GM23338 (cell line): ENCODE measurements around the gene KIF6. TPM values are rescaled to one million over a fixed set of nuclear protein-coding genes. Genes with fewer than 3 reads are reported as not detected.

Experiments
- ATAC-seq: fragments of 200-7000 bp; cut with Tn5 transposase; 3 replicates; pipeline ENCODE4 v1.9.1; 2020
- DNase-seq: peaks from one replicate; pipeline ENCODE4 v3.0.0-alpha.2; 2015; ENCODE audit warnings: low spot score
- H2AFZ ChIP-seq: fragments of 200-600 bp; sonication (generic); 2 replicates; pipeline ENCODE4 v1.8.0; 2016; ENCODE audit warnings: antibody characterized with exemption, mild to moderate bottlenecking, moderate library complexity
- H3F3A ChIP-seq: fragments of 200-600 bp; sonication (generic); replicated peaks from 2 replicates; pipeline ENCODE4 v1.8.0; 2017; ENCODE audit warnings: antibody characterized with exemption, mixed run types, low read depth
- H3K27ac ChIP-seq: fragments of 200-600 bp; sonication (generic); 2 replicates; pipeline ENCODE4 v1.6.1; 2016; ENCODE audit warnings: low read depth
- H3K27me3 ChIP-seq: fragments of 200-600 bp; sonication (generic); 2 replicates; pipeline ENCODE4 v1.8.0; 2016; ENCODE audit warnings: mild to moderate bottlenecking, mixed run types, moderate library complexity; ENCODE audit not compliant: insufficient read depth
- H3K36me3 ChIP-seq: fragments of 200-600 bp; sonication (generic); 2 replicates; pipeline ENCODE4 v1.8.0; 2016; ENCODE audit warnings: mild to moderate bottlenecking; ENCODE audit not compliant: insufficient read depth
- H3K4me1 ChIP-seq: fragments of 200-600 bp; sonication (generic); 2 replicates; pipeline ENCODE4 v1.8.0; 2016; ENCODE audit warnings: mild to moderate bottlenecking, moderate library complexity; ENCODE audit not compliant: insufficient read depth
- H3K4me2 ChIP-seq: fragments of 200-600 bp; sonication (generic); 2 replicates; pipeline ENCODE4 v1.7.1; 2017; ENCODE audit warnings: mixed run types
- H3K4me3 ChIP-seq: fragments of 200-600 bp; sonication (generic); 2 replicates; pipeline ENCODE4 v1.6.1; 2016; ENCODE audit warnings: mixed run types
- H3K79me2 ChIP-seq: fragments of 200-600 bp; sonication (generic); replicated peaks from 2 replicates; pipeline ENCODE4 v1.8.0; 2017; ENCODE audit warnings: mild to moderate bottlenecking; ENCODE audit not compliant: insufficient read depth
- H3K9me2 ChIP-seq: fragments of 200-600 bp; sonication (generic); 2 replicates; pipeline ENCODE4 v1.8.0; 2017; ENCODE audit not compliant: insufficient read depth
- H4K20me1 ChIP-seq: fragments of 200-600 bp; sonication (generic); replicated peaks from 2 replicates; pipeline ENCODE4 v1.8.0; 2017; ENCODE audit warnings: mild to moderate bottlenecking; ENCODE audit not compliant: insufficient read depth
- H3K27ac Mint-ChIP-seq: 2 replicates; pipeline ENCODE4 v1.8.0; 2020; ENCODE audit warnings: inconsistent platforms, mild to moderate bottlenecking, moderate library complexity, mixed read lengths
- H3K27me3 Mint-ChIP-seq: 3 replicates; pipeline ENCODE4 v1.8.0; 2022; ENCODE audit warnings: low read depth, mild to moderate bottlenecking, moderate library complexity, mixed read lengths, inconsistent platforms; ENCODE audit not compliant: insufficient read depth, poor library complexity
- H3K36me3 Mint-ChIP-seq: 3 replicates; pipeline ENCODE4 v1.8.0; 2021; ENCODE audit warnings: low read depth, mild to moderate bottlenecking, inconsistent platforms, moderate library complexity, mixed read lengths
- H3K4me1 Mint-ChIP-seq: 3 replicates; pipeline ENCODE4 v1.8.0; 2020; ENCODE audit warnings: mild to moderate bottlenecking, inconsistent platforms, mixed read lengths
- H3K4me3 Mint-ChIP-seq: 3 replicates; pipeline ENCODE4 v1.8.0; 2021; ENCODE audit warnings: moderate library complexity, mild to moderate bottlenecking, inconsistent platforms, mixed read lengths
- H3K9me3 Mint-ChIP-seq: 3 replicates; pipeline ENCODE4 v1.8.0; 2020; ENCODE audit warnings: moderate library complexity, mild to moderate bottlenecking, inconsistent platforms, mixed read lengths
- EZH2 ChIP-seq: fragments of 200-600 bp; sonication (generic); IDR thresholded peaks from one replicate; pipeline ENCODE4 v1.8.0; 2017; ENCODE audit warnings: antibody characterized with exemption, mild to moderate bottlenecking, low read depth; ENCODE audit not compliant: unreplicated experiment
- EZH2phosphoT487 ChIP-seq: fragments of 200-600 bp; sonication (generic); IDR thresholded peaks from one replicate; pipeline ENCODE4 v1.8.1; 2018; ENCODE audit warnings: antibody characterized with exemption; ENCODE audit not compliant: unreplicated experiment
- JUNB ChIP-seq: IDR thresholded peaks from one replicate; pipeline ENCODE4 v1.6.1; 2016; ENCODE audit warnings: antibody characterized with exemption; ENCODE audit not compliant: unreplicated experiment
- NANOG ChIP-seq: IDR thresholded peaks from 2 replicates; pipeline ENCODE4 v1.6.1; 2016; ENCODE audit warnings: antibody characterized with exemption, borderline replicate concordance
- STAT1 ChIP-seq: IDR thresholded peaks from one replicate; pipeline ENCODE4 v1.6.1; 2016; ENCODE audit warnings: antibody characterized with exemption; ENCODE audit not compliant: unreplicated experiment
- ZNF114 ChIP-seq: fragments of 250-450 bp; sonication (Bioruptor Pico); IDR thresholded peaks from 2 replicates; pipeline ENCODE4 v1.5.0; 2020; ENCODE audit warnings: mild to moderate bottlenecking, moderate library complexity
- polyA plus RNA-seq: library from polyadenylated mRNA; unstranded; fragments of >200 nt; fragmentation: Nextera tagmentation; extraction: Ambion mirVana; gene quantifications from 2 replicates; pipeline ENCODE4 v1.2.1, GENCODE V29; 2016
- total RNA-seq: library from RNA; depleted of rRNA; stranded (reverse); fragments of >200 nt; shearing (Covaris generic); gene quantifications from 2 replicates; pipeline ENCODE4 v1.2.3, GENCODE V29; 2014
- TF ChIP-seq, protein P1 (sequence below): IDR thresholded peaks from one replicate; pipeline ENCODE4 v1.6.1; 2018; ENCODE audit warnings: antibody characterized with exemption; ENCODE audit not compliant: unreplicated experiment
- TF ChIP-seq, protein P2 (sequence below), 2 experiments: fragments of 200-600 bp in 1 of 2; sonication (generic) in 1 of 2; conservative IDR thresholded peaks; 2 replicates each; pipeline versions ENCODE4 v1.5.1 to v1.6.1; 2016 to 2017; ENCODE audit warnings: antibody characterized with exemption in 2 of 2, low read depth in 2 of 2, mild to moderate bottlenecking in 2 of 2, moderate library complexity in 1 of 2
- TF ChIP-seq, protein P3 (sequence below): fragments of 250-450 bp; sonication (Bioruptor Pico); IDR thresholded peaks from 2 replicates; pipeline ENCODE4 v1.5.0; 2020; ENCODE audit warnings: mild to moderate bottlenecking, moderate library complexity

Gene KIF6
- total and polyA plus RNA-seq, 2 experiments from 2014 or later: 0.87 to 1.7 TPM

DNA sequence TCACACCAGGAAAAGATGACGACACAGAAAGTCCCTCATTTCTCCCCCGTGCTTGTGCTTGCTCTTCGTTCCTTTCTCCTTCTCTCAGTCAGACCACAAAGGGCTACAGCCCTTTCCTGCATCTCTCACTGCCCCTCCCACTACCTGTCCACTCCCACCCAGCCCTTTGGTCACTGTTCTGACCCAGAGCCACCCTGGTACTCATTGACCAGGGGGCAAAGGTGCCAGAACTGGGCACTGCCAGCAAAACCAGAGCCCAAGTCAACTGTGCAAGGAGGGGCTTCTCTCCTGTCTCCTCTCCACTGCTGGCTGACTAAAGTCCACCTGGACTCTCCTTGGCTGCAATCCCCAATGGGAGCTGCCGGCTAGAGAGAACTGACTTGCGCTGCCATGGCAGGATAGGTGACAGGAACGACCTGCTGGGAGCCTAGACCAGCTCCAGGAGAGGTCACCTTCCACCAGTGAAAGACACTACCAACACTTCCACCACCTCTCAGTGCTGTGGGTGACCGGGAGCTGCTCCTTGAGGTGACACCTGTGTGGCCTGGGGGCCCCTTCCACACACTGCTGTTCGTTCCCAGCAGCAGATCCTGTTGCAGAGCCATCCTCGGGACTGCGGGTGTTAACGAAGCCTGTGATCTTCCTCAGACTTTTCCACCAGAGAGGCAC, 443.8 kb downstream of the KIF6 start:
- H3K27ac Mint-ChIP-seq: no peak overlapping the region
- H3K9me2 ChIP-seq: peaks cover 8% of the 10 kb centered on the region
- H3K36me3 ChIP-seq: no peaks in the 10 kb centered on the region

DNA sequence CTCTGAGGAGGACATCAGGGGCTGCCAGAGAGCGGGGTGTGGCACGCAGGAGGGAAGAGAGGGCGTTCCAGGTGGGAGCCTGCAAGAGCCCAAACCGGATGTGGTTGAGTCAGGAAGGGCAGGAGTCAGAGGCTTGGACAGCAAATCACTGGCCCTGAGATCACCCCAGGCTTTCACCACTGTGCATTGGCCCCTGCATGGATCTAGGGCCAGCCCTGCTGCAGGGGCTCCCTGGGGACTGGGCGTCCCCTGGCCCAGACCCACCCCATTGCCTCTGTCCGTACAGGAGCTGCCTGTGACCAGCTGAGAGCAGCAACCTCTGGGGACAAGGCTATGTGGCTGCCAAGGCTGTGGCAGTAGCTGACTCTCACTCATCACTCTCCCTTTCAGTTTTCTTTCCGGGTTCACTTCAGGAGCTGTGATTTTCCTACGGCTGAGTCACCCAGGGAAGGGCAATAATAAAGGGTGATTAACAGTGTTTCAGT, 444.9 kb downstream of the KIF6 start:
- no peak overlapping the region for H3K4me3 Mint-ChIP-seq
- H3K27me3 ChIP-seq: no peaks in the 10 kb centered on the region
- H3K36me3 Mint-ChIP-seq: no peaks in the 10 kb centered on the region
- no peaks in the 10 kb centered on the region for H4K20me1 ChIP-seq
- no peaks in the 10 kb centered on the region for H3K79me2 ChIP-seq
- no peaks in the 10 kb centered on the region for H3K4me1 ChIP-seq
- no peak overlapping the region for H3K4me3 ChIP-seq
- H3K9me3 Mint-ChIP-seq: no peaks in the 10 kb centered on the region
- peaks cover 10% of the 10 kb centered on the region for H3K4me1 Mint-ChIP-seq
- H3F3A ChIP-seq: no peaks in the 10 kb centered on the region
- no peak overlapping the region for H3K27ac ChIP-seq
- no peak overlapping the region for H3K27ac Mint-ChIP-seq
- no peak overlapping the region for H3K4me2 ChIP-seq
- H2AFZ ChIP-seq: no peak overlapping the region
- H3K27me3 Mint-ChIP-seq: peaks cover 10% of the 10 kb centered on the region
- ATAC-seq (peak; percentile 44), DNase-seq (no peak)
- peaks cover 6% of the 10 kb centered on the region for H3K9me2 ChIP-seq
- no peaks in the 10 kb centered on the region for H3K36me3 ChIP-seq
- no peak for TF ChIP-seq ZNF114
- TF ChIP-seq, protein P1, sequence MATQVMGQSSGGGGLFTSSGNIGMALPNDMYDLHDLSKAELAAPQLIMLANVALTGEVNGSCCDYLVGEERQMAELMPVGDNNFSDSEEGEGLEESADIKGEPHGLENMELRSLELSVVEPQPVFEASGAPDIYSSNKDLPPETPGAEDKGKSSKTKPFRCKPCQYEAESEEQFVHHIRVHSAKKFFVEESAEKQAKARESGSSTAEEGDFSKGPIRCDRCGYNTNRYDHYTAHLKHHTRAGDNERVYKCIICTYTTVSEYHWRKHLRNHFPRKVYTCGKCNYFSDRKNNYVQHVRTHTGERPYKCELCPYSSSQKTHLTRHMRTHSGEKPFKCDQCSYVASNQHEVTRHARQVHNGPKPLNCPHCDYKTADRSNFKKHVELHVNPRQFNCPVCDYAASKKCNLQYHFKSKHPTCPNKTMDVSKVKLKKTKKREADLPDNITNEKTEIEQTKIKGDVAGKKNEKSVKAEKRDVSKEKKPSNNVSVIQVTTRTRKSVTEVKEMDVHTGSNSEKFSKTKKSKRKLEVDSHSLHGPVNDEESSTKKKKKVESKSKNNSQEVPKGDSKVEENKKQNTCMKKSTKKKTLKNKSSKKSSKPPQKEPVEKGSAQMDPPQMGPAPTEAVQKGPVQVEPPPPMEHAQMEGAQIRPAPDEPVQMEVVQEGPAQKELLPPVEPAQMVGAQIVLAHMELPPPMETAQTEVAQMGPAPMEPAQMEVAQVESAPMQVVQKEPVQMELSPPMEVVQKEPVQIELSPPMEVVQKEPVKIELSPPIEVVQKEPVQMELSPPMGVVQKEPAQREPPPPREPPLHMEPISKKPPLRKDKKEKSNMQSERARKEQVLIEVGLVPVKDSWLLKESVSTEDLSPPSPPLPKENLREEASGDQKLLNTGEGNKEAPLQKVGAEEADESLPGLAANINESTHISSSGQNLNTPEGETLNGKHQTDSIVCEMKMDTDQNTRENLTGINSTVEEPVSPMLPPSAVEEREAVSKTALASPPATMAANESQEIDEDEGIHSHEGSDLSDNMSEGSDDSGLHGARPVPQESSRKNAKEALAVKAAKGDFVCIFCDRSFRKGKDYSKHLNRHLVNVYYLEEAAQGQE: no peak
- TF ChIP-seq, protein P2, sequence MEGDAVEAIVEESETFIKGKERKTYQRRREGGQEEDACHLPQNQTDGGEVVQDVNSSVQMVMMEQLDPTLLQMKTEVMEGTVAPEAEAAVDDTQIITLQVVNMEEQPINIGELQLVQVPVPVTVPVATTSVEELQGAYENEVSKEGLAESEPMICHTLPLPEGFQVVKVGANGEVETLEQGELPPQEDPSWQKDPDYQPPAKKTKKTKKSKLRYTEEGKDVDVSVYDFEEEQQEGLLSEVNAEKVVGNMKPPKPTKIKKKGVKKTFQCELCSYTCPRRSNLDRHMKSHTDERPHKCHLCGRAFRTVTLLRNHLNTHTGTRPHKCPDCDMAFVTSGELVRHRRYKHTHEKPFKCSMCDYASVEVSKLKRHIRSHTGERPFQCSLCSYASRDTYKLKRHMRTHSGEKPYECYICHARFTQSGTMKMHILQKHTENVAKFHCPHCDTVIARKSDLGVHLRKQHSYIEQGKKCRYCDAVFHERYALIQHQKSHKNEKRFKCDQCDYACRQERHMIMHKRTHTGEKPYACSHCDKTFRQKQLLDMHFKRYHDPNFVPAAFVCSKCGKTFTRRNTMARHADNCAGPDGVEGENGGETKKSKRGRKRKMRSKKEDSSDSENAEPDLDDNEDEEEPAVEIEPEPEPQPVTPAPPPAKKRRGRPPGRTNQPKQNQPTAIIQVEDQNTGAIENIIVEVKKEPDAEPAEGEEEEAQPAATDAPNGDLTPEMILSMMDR (conservative IDR thresholded peaks at IDR 0.05; ENCODE audit: low read depth in 2 of 2): no peak
- TF ChIP-seq, protein P3, sequence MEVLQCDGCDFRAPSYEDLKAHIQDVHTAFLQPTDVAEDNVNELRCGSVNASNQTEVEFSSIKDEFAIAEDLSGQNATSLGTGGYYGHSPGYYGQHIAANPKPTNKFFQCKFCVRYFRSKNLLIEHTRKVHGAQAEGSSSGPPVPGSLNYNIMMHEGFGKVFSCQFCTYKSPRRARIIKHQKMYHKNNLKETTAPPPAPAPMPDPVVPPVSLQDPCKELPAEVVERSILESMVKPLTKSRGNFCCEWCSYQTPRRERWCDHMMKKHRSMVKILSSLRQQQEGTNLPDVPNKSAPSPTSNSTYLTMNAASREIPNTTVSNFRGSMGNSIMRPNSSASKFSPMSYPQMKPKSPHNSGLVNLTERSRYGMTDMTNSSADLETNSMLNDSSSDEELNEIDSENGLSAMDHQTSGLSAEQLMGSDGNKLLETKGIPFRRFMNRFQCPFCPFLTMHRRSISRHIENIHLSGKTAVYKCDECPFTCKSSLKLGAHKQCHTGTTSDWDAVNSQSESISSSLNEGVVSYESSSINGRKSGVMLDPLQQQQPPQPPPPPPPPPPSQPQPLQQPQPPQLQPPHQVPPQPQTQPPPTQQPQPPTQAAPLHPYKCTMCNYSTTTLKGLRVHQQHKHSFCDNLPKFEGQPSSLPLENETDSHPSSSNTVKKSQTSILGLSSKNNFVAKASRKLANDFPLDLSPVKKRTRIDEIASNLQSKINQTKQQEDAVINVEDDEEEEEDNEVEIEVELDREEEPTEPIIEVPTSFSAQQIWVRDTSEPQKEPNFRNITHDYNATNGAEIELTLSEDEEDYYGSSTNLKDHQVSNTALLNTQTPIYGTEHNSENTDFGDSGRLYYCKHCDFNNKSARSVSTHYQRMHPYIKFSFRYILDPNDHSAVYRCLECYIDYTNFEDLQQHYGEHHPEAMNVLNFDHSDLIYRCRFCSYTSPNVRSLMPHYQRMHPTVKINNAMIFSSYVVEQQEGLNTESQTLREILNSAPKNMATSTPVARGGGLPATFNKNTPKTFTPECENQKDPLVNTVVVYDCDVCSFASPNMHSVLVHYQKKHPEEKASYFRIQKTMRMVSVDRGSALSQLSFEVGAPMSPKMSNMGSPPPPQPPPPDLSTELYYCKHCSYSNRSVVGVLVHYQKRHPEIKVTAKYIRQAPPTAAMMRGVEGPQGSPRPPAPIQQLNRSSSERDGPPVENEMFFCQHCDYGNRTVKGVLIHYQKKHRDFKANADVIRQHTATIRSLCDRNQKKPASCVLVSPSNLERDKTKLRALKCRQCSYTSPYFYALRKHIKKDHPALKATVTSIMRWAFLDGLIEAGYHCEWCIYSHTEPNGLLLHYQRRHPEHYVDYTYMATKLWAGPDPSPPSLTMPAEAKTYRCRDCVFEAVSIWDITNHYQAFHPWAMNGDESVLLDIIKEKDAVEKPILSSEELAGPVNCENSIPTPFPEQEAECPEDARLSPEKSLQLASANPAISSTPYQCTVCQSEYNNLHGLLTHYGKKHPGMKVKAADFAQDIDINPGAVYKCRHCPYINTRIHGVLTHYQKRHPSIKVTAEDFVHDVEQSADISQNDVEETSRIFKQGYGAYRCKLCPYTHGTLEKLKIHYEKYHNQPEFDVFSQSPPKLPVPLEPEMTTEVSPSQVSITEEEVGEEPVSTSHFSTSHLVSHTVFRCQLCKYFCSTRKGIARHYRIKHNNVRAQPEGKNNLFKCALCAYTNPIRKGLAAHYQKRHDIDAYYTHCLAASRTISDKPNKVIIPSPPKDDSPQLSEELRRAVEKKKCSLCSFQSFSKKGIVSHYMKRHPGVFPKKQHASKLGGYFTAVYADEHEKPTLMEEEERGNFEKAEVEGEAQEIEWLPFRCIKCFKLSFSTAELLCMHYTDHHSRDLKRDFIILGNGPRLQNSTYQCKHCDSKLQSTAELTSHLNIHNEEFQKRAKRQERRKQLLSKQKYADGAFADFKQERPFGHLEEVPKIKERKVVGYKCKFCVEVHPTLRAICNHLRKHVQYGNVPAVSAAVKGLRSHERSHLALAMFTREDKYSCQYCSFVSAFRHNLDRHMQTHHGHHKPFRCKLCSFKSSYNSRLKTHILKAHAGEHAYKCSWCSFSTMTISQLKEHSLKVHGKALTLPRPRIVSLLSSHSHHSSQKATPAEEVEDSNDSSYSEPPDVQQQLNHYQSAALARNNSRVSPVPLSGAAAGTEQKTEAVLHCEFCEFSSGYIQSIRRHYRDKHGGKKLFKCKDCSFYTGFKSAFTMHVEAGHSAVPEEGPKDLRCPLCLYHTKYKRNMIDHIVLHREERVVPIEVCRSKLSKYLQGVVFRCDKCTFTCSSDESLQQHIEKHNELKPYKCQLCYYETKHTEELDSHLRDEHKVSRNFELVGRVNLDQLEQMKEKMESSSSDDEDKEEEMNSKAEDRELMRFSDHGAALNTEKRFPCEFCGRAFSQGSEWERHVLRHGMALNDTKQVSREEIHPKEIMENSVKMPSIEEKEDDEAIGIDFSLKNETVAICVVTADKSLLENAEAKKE (CRISPR knock-in tag): no peak
- no peak for TF ChIP-seq EZH2phosphoT487
- no peak for TF ChIP-seq NANOG
- TF ChIP-seq STAT1: no peak

More for the DNA sequence above, 443.8 kb downstream of the KIF6 start:
- no peak overlapping the region for H2AFZ ChIP-seq
- DNase-seq: no peak
- ATAC-seq: no peak
- Mint-ChIP-seq H3K27me3 (peaks cover 13% of the 10 kb centered on the region), H3K4me1 (peaks cover 10% of the 10 kb centered on the region), H3K4me3 (no peak overlapping the region), H3K9me3 (no peaks in the 10 kb centered on the region), H3K36me3 (no peaks in the 10 kb centered on the region)
- H3F3A ChIP-seq: no peaks in the 10 kb centered on the region
- no peak overlapping the region for H3K27ac ChIP-seq
- no peaks in the 10 kb centered on the region for H3K27me3 ChIP-seq
- no peaks in the 10 kb centered on the region for H3K4me1 ChIP-seq
- no peaks in the 10 kb centered on the region for H3K79me2 ChIP-seq
- TF ChIP-seq ZNF114 (no peak), EZH2 (no peak), JUNB (no peak)
- no peak overlapping the region for H3K4me2 ChIP-seq
- H4K20me1 ChIP-seq: no peaks in the 10 kb centered on the region
- H3K4me3 ChIP-seq: no peak overlapping the region
